NCI-H524 (cell line): ENCODE measurements around the gene LTB4R2.

Experiments used
- DNase-seq, 2 experiments: peaks; one replicate each; lab custom pipeline; 2025; lab: John Stamatoyannopoulos, UW

Gene LTB4R2

DNA sequence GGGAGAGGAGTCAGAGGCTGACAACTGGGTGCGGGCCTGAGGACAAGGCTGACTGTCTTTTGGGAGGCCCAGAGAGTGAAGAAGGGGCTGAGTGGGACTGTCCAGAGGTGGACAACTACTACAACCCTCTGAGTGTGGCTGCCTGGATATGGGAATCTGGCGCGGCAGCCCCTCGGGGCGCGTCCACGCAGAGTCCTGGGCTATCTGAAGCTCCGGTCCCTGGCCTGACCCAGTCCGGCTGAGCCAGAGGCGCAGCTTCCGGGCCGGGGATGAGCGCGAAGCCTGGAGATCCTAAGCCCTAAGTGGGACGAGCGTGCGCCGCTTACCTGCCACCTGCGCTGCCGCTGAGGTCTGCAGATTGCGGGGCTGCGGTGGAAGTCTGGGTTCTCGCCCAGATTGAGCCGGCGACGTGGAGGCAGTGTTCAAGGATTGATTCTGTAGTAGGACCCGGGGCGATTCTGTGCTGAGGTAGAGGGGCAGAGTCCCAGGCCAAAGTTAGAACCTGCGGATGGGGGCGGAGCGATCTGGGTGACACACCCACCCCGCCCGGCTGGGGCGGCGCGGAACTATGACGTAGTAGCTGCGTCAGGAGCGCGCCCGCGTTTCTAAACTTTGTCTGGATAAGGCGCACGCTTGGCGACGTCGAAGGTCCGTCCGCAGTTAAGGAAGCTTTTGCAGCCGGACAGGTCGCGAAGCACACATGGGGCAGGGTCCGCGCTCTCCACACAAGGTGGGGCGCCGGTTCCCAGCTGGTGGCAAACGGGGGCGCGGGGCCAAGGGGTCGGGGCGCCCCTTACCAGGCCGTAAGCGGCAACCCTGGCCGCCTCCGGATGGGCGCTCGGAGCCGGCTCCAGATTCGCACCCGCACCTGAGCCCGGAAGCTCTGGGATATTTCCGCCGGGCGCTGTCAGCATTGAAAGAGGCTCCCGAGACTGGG is 10.4 kb upstream of the LTB4R2 start, which contains the start of the genes DHRS1 and NOP9:
TSS of gene DHRS1 (minus strand) at position 526 of the 937 bp plus-strand sequence. CDS start 674 bp downstream, outside the sequence.
TSS of gene NOP9 (plus strand) at position 596 of the 937 bp plus-strand sequence. CDS start at position 701, 105 bp downstream.
- peak; percentile 66 to 88 for DNase-seq

DNA sequence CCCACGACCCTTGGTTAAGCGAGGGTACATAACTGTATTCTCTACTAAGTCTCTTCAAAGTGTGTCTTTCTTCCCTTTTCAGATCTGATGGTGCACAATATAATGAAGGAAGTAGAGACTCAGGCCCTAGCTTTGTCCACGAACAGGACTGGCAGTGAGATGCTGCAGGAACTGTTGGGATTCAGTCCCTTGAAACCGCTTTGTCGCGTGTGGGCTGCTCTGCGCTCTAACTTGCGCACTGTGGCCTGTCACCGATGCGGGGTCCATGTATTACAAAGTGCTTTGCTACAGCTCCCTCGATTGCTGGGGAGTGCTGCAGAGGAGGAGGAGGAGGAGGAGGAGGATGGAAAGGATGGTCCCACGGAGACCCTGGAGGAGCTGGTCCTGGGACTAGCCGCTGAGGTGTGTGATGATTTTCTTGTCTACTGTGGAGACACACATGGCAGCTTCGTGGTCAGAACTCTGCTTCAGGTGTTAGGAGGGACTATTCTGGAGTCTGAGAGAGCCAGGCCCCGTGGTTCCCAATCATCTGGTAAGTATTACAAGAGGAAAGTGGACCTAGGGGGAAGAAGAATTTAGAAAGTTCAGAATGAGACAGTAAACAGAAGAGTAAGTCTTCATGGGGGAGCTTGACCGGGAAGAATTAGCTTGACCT is 9.5 kb upstream of the LTB4R2 start:
- no peak for DNase-seq

DNA sequence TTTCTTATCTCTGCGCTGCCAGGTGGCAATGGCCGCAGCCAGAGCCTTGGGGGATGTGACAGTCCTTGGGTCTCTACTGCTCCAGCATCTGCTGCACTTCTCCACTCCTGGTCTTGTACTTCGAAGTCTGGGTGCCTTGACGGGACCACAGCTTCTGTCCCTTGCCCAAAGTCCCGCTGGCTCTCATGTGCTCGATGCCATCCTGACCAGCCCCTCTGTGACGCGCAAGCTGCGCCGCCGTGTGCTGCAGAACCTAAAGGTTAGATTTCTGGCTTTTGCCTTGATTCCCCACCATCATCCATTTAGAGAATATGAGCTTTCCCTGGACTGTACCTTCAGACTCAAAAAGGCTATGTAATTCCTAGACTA is 5.9 kb upstream of the LTB4R2 start:
- DNase-seq = no peak

DNA sequence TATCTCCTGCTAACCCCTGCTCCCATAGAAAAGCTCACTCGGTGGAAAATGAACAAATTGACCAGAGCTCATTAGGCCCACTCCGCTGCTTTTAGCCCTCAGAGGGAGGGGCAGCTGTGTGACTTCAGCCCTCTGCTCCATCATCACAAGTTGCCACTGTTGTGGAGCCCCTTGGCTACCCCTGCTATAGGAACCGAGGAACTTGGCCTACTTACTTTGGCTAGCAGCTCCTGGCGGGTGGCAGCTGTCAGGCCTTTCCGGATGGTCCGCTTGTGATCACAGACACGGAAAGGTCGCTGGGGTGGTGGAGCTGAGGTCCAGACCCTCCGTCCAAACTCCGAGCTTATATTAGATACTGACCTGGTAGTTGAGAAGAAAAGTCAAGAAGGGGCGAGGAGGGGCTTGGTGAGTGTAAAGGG is 2.8 kb upstream of the LTB4R2 start:
- DNase-seq = no peak

DNA sequence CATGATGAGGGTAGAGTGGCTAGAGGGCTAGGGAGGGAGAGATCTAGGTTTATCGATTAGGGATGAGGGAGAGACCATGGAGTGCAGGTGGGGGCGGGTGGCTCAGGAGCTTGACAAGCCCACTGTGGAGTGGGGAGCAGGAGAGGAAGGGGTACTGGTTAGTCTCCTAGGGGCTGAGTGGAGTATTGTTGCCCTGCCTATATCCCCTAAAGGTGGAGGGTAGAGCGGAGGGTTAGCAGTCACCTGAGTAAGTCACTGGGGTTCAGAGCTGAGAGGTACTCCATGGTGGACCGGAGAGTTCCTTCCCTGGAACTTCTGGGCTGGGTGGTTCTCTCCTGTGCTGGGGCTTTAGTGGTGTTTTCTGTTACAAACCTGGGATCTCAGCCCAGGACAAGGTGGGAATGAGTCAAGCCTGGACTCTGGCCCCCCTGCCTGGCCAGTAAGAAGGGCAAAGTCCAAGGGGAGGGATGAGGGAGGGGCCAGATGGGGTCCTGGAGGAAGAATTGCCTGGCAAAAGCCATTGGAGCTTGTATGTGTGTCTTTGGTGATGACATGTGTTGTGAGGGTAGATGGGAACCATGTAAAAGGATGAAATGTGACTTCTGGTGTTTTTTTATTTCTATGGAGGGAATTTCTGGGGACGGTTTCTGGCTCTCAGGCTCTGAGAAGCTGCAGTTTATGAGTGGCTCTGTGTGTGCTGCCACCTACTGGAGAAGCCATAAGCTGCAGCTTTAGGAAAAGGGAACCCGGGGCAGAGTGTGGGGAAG is 2.2 kb upstream of the LTB4R2 start, which contains the start of gene CIDEB:
TSS of gene CIDEB (minus strand) at position 403 of the 767 bp plus-strand sequence. CDS start at position 284, 119 bp downstream.
- DNase-seq = peak; percentile 34 to 58

DNA sequence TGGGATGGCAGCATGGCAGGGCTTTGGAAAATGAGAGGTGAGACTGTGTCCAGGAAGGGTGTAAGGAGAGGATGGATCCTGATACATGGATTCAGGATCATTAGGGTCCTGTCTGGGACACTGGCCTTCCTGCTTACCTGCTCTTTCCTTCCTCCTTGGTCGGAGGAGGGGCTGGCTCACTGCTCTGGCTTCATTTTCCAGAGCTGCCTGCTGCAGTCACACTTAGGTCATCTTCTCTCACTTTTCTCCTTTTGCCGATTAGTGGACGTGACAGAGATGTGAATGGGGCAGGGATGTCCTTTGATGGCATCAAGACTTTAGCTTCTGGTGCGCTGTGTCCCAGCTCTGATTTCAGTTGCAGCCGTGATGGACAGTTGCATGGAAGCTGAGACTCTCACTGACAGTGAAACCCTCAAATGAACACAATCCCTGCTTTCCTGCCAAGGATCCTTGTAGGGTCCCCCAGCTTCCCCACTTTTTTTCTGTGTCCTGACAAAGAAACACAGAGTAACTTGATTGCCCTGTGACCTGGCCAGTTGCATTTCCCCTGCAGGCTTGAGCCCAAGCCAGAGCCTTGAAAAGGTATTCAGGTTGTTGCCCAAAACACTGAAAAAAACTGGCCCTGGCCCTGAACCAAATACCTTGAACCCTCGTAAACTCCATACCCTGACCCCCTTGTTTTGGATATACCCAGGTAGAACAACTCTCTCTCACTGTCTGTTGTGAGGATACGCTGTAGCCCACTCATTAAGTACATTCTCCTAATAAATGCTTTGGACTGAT is 1.4 kb upstream of the LTB4R2 start:
- DNase-seq = no peak

DNA sequence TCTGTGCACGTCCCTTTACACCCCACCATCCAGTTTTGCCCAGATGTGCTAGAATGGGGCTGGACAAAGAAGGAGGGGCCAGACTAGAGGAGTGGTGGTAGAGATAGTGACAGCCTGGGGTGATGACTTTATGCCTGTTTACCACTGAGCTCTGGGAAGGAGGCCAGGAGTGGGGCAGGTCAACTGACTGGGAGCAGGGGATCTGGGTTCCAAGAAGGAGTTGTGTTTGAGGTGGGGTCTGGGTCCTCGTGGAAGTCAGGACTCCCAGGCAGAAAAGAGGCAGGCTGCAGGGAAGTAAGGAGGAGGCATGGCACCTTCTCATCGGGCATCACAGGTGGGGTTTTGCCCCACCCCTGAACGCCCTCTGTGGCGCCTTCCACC is 315 bp downstream of the LTB4R2 start:
- DNase-seq = no peak

DNA sequence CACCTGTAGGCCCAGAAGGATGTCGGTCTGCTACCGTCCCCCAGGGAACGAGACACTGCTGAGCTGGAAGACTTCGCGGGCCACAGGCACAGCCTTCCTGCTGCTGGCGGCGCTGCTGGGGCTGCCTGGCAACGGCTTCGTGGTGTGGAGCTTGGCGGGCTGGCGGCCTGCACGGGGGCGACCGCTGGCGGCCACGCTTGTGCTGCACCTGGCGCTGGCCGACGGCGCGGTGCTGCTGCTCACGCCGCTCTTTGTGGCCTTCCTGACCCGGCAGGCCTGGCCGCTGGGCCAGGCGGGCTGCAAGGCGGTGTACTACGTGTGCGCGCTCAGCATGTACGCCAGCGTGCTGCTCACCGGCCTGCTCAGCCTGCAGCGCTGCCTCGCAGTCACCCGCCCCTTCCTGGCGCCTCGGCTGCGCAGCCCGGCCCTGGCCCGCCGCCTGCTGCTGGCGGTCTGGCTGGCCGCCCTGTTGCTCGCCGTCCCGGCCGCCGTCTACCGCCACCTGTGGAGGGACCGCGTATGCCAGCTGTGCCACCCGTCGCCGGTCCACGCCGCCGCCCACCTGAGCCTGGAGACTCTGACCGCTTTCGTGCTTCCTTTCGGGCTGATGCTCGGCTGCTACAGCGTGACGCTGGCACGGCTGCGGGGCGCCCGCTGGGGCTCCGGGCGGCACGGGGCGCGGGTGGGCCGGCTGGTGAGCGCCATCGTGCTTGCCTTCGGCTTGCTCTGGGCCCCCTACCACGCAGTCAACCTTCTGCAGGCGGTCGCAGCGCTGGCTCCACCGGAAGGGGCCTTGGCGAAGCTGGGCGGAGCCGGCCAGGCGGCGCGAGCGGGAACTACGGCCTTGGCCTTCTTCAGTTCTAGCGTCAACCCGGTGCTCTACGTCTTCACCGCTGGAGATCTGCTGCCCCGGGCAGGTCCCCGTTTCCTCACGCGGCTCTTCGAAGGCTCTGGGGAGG is 985 bp downstream of the LTB4R2 start, which contains the start of gene LTB4R:
TSS of gene LTB4R (plus strand) at position 857 of the 959 bp plus-strand sequence. CDS start 4,150 bp downstream, outside the sequence.
- DNase-seq = no peak

DNA sequence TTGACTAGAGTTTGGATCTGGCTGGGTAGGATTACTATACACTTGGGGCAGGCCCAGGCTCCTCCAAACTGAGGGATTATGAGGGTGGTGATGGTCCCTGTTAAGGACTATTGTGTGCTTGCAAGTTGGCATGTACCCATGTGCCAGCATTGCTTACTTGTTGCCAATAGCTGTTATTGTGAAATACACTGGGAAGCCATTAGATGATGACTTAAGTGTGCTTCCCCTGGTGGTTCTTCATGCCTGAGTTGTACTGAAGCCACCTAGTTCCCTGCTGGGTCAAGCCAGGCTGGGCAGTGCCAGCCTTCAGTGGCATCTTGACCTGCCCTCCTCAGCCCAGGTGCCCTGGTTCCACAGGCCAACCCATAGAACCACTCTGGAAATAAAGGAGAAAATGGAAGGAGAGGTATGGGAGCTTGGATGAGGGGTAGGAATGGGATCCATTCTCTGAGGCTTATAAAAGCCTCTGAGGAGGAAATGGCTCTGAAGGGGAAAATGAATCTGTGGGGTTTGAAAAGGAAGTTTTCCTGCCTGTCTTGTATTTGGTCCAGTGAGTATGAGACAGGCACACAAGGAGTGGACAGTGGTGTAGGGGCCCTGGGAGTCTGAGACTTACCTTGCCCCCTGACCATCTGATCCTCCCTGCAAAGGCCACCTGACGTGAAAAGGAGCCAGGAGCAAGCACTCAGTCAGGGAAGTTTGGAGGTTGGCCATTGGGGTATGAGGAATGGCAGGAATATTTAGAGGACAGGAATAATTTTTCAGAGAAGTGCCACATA is 2.1 kb downstream of the LTB4R2 start:
- no peak for DNase-seq

DNA sequence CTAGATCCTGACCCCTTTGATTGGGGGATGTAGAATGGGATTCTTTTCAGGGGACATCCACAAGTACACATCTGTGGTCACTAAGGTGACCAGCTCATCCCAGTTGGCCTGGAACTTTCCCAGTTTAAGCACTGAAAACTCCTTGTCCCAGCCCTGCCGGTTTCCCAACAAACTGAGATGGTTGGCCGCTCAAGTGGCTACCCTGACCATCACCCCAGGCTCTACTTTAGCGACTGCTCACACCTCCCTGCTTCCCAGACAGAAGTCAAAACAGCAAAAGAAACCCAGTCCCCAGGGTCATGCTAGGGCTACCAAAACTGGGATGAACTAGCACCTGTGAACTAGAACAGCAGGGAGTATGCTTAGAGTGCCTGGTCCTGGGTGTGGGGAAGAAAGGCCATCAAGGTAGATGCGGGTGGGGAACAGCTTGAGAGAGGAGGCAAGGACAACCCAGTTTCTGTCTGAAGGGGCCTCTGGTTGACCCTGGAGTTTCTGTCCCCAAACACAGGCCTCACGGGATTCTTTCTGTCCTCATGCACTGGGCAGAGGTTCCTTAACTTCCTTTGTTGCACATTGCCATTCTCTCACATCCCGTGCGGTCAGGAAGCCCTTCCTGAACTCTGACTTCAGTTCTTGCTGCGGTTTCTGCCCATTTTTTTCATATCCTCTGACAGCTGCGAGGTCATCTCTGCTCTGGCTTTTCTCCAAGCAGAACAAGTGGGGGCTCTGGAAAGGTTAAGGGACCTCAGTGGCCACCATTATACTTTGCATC is 3.0 kb downstream of the LTB4R2 start:
- no peak for DNase-seq

DNA sequence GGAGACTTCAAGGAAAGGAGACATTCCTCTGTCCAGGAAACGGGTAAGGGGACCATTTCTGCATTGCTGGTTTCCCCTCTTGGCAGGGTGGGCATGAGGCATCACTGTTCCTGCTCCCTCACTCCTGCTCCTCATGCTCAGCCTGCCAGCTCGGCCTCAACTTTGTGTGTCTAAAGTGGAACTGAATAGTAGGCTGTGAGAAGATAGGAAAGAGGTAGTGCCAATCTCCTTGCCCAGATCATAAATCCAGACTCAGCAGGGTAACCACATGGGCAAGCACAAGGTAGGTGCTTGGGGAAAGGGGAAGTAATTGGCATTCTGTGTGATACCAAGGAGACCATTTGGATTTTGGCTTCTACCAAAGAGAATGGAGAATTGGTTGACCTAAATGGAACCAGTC is 4.0 kb downstream of the LTB4R2 start:
- DNase-seq = no peak

DNA sequence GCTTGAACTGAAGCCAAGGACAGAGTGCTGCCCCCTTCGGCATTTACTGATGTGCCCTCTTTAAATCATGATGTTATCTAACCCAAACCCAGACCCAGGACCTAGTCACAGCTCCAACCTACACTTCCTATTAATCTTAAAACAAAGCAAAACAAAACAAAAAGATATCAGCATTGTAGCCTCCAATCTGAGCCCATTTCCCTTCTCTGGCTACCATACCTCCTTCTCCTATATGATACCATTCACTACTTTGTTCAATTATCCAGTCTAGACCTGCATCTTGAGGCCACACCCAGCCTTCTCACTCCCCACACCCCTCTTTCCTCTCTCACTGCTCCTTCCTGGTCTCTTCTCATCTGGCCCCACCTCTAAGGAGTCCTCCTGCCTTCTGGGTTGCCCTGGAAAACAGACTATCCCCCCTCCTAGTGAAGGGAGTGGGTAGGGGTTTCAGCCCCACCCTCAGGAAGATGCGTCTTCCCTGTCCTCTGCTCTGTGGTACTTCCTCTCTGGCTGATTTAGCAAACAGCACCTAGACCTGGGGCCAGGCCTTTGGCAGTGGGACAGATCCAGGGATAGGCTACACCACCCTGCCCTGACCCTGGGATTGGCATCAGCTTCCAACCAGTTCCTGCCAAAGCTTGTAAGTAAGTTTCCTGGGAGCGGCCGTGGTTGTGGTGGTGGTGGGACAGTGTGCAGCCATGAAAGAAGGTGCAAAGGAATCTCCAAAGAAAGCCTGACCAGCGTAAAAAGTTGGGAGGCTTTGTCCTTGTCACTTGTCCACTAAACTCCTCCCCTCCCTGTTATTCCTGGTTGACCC is 4.6 kb downstream of the LTB4R2 start:
- DNase-seq = no peak

DNA sequence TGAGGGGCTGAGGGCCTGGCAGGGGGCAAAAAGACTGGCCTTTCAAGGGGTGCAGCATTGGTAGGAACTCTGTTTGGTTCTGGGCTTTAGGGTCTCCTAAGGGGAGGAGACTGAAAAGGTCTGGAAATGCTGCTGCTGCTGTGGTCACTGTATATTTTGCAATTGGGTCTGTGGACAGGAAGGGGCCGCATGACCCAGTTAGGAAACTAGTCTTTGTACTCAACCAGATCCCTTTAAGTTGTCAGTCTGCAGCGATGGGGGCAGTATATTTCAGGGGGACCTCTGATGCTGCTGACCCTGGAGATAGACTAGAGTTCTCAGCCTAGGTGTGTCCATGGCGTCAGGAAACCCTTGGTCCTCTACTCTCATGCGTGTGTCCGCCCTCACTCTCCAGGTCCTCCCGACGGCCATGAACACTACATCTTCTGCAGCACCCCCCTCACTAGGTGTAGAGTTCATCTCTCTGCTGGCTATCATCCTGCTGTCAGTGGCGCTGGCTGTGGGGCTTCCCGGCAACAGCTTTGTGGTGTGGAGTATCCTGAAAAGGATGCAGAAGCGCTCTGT is 5.4 kb downstream of the LTB4R2 start:
- no peak for DNase-seq

DNA sequence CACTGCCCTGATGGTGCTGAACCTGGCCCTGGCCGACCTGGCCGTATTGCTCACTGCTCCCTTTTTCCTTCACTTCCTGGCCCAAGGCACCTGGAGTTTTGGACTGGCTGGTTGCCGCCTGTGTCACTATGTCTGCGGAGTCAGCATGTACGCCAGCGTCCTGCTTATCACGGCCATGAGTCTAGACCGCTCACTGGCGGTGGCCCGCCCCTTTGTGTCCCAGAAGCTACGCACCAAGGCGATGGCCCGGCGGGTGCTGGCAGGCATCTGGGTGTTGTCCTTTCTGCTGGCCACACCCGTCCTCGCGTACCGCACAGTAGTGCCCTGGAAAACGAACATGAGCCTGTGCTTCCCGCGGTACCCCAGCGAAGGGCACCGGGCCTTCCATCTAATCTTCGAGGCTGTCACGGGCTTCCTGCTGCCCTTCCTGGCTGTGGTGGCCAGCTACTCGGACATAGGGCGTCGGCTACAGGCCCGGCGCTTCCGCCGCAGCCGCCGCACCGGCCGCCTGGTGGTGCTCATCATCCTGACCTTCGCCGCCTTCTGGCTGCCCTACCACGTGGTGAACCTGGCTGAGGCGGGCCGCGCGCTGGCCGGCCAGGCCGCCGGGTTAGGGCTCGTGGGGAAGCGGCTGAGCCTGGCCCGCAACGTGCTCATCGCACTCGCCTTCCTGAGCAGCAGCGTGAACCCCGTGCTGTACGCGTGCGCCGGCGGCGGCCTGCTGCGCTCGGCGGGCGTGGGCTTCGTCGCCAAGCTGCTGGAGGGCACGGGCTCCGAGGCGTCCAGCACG is 6.1 kb downstream of the LTB4R2 start:
- peak; percentile 19 to 47 for DNase-seq

DNA sequence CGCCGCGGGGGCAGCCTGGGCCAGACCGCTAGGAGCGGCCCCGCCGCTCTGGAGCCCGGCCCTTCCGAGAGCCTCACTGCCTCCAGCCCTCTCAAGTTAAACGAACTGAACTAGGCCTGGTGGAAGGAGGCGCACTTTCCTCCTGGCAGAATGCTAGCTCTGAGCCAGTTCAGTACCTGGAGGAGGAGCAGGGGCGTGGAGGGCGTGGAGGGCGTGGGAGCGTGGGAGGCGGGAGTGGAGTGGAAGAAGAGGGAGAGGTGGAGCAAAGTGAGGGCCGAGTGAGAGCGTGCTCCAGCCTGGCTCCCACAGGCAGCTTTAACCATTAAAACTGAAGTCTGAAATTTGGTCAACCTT is 6.6 kb downstream of the LTB4R2 start:
- no peak for DNase-seq

DNA sequence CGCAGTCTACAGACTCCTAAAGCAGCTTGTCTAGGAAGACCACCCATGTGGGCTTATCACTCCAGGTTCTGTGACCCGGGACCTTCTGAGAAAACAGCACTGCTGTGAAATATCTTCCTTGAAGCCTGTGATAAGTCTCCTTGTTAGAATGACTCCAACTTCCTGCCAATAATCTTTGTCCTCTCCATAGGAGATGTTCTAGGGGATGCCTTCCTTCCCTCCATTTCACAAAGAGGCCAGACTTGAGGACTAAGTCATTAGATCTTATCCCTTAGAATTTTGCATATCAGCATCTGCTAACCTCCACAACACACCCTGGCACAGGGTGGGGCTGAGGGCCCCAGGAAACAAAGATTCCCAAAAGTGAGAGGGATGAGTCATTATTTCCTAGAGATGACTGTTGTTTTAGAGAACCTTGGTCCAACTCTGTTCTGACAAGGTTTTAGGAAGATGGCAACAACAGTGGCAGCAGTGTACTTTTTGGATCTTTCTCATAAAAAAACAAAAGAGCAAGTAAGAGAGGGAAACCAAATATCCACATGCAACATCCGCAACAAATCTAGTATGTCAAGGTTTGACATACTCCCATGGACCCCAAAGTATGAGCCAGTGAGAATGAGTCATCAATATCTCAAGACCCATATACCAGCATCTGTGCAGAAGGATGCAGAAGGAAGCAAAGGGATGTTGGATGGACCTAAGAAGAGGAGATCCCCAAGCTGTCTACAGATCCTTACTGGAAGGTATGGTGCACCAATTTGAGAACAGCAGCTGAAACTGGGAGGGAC is 7.4 kb downstream of the LTB4R2 start:
- DNase-seq = no peak
